ENCODE measurements around the gene RPL36A. TPM values are rescaled to one million over a fixed set of nuclear protein-coding genes. Genes with fewer than 3 reads are reported as not detected.

RPL36A gene
- total RNA-seq, 1 donor from 2014 or later: 185 TPM

- H3K9me3 ChIP-seq (ENCODE audit: insufficient read depth, low read depth, low read length): no peaks in the 10 kb centered on the region
- H2AFZ ChIP-seq (ENCODE audit: low read depth, low read length): no peak overlapping the region
- H3K27me3 ChIP-seq (ENCODE audit: insufficient read depth, low read length): no peaks in the 10 kb centered on the region
- no peak overlapping the region for H3K9ac ChIP-seq (ENCODE audit: low read length)
- H3K4me1 Mint-ChIP-seq (ENCODE audit: low read depth, unreplicated experiment): peaks cover under 1% of the 10 kb centered on the region
- H3K9me3 Mint-ChIP-seq (ENCODE audit: unreplicated experiment): no peaks in the 10 kb centered on the region
- H3K36me3 Mint-ChIP-seq (ENCODE audit: low read depth, unreplicated experiment): no peaks in the 10 kb centered on the region
- H3K4me3 Mint-ChIP-seq (ENCODE audit: unreplicated experiment): no peak overlapping the region
- H3K4me3 ChIP-seq (ENCODE audit: insufficient read depth, low read depth, low read length): no peak overlapping the region
- DNase-seq (ENCODE audit: low read depth) (no peak), FAIRE-seq (no peak)
- H3K27ac ChIP-seq (ENCODE audit: low read depth, low read length): no peak overlapping the region
- no peaks in the 10 kb centered on the region for H3K4me1 ChIP-seq (ENCODE audit: insufficient read depth, low read length)
- no peak overlapping the region for H3K4me2 ChIP-seq (ENCODE audit: low read length)
- TF ChIP-seq, protein P1, sequence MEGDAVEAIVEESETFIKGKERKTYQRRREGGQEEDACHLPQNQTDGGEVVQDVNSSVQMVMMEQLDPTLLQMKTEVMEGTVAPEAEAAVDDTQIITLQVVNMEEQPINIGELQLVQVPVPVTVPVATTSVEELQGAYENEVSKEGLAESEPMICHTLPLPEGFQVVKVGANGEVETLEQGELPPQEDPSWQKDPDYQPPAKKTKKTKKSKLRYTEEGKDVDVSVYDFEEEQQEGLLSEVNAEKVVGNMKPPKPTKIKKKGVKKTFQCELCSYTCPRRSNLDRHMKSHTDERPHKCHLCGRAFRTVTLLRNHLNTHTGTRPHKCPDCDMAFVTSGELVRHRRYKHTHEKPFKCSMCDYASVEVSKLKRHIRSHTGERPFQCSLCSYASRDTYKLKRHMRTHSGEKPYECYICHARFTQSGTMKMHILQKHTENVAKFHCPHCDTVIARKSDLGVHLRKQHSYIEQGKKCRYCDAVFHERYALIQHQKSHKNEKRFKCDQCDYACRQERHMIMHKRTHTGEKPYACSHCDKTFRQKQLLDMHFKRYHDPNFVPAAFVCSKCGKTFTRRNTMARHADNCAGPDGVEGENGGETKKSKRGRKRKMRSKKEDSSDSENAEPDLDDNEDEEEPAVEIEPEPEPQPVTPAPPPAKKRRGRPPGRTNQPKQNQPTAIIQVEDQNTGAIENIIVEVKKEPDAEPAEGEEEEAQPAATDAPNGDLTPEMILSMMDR (IDR thresholded peaks at IDR 0.05; ENCODE audit: insufficient read depth, low read depth, low read length): no peak
- no peak for TF ChIP-seq EZH2 (IDR thresholded peaks at IDR 0.05; ENCODE audit: insufficient read depth, low read length)
- peaks cover 7% of the 10 kb centered on the region for H4K20me1 ChIP-seq (ENCODE audit: insufficient read depth, low read length)
- no peak overlapping the region for H3K27ac Mint-ChIP-seq (ENCODE audit: unreplicated experiment)
- H3K36me3 ChIP-seq (ENCODE audit: insufficient read depth, low read length): peaks cover 11% of the 10 kb centered on the region
- H3K79me2 ChIP-seq (ENCODE audit: insufficient read depth, low read length): no peaks in the 10 kb centered on the region
- H3K27me3 Mint-ChIP-seq (ENCODE audit: low read depth, unreplicated experiment): no peaks in the 10 kb centered on the region
These were observed 7.9 kb downstream of the RPL36A start for GRCh38 chrX:101398694-101399093.

- no peak overlapping the region for H3K4me3 ChIP-seq (ENCODE audit: insufficient read depth, low read depth, low read length)
- H3K27ac ChIP-seq (ENCODE audit: low read depth, low read length): no peak overlapping the region
- TF ChIP-seq, protein P1 (IDR thresholded peaks at IDR 0.05; ENCODE audit: insufficient read depth, low read depth, low read length): no peak
- TF ChIP-seq EZH2 (IDR thresholded peaks at IDR 0.05; ENCODE audit: insufficient read depth, low read length): no peak
- H4K20me1 ChIP-seq (ENCODE audit: insufficient read depth, low read length): no peaks in the 10 kb centered on the region
- H3K27me3 Mint-ChIP-seq (ENCODE audit: low read depth, unreplicated experiment): no peaks in the 10 kb centered on the region
- H2AFZ ChIP-seq (ENCODE audit: low read depth, low read length): no peak overlapping the region
- H3K27me3 ChIP-seq (ENCODE audit: insufficient read depth, low read length): no peaks in the 10 kb centered on the region
- H3K4me3 Mint-ChIP-seq (ENCODE audit: unreplicated experiment): no peak overlapping the region
- H3K4me2 ChIP-seq (ENCODE audit: low read length): no peak overlapping the region
- H3K36me3 ChIP-seq (ENCODE audit: insufficient read depth, low read length): peaks cover 11% of the 10 kb centered on the region
- no peaks in the 10 kb centered on the region for H3K9me3 ChIP-seq (ENCODE audit: insufficient read depth, low read depth, low read length)
- FAIRE-seq (no peak), DNase-seq (ENCODE audit: low read depth) (no peak)
- no peaks in the 10 kb centered on the region for H3K4me1 Mint-ChIP-seq (ENCODE audit: low read depth, unreplicated experiment)
- no peaks in the 10 kb centered on the region for H3K4me1 ChIP-seq (ENCODE audit: insufficient read depth, low read length)
- H3K79me2 ChIP-seq (ENCODE audit: insufficient read depth, low read length): no peaks in the 10 kb centered on the region
- no peaks in the 10 kb centered on the region for H3K9me3 Mint-ChIP-seq (ENCODE audit: unreplicated experiment)
- H3K9ac ChIP-seq (ENCODE audit: low read length): no peak overlapping the region
- H3K27ac Mint-ChIP-seq (ENCODE audit: unreplicated experiment): no peak overlapping the region
- H3K36me3 Mint-ChIP-seq (ENCODE audit: low read depth, unreplicated experiment): no peaks in the 10 kb centered on the region
These were observed 9.0 kb downstream of the RPL36A start for GRCh38 chrX:101399825-101400224.

GRCh38 chrX:101407167-101407747 lies 16.4 kb downstream of the RPL36A start:
- Mint-ChIP-seq H3K4me3 (ENCODE audit: unreplicated experiment) (peak overlapping the region; percentile 99), H3K27ac (ENCODE audit: unreplicated experiment) (peak overlapping the region; percentile 98), H3K36me3 (ENCODE audit: low read depth, unreplicated experiment) (no peaks in the 10 kb centered on the region), H3K9me3 (ENCODE audit: unreplicated experiment) (no peaks in the 10 kb centered on the region), H3K27me3 (ENCODE audit: low read depth, unreplicated experiment) (no peaks in the 10 kb centered on the region), H3K4me1 (ENCODE audit: low read depth, unreplicated experiment) (peaks cover 6% of the 10 kb centered on the region)
- peak overlapping the region; percentile 100 for H3K9ac ChIP-seq (ENCODE audit: low read length)
- peaks cover 3% of the 10 kb centered on the region for H3K36me3 ChIP-seq (ENCODE audit: insufficient read depth, low read length)
- peaks cover 59% of the 10 kb centered on the region for H3K79me2 ChIP-seq (ENCODE audit: insufficient read depth, low read length)
- TF ChIP-seq, protein P1 (IDR thresholded peaks at IDR 0.05; ENCODE audit: insufficient read depth, low read depth, low read length): no peak
- TF ChIP-seq EZH2 (IDR thresholded peaks at IDR 0.05; ENCODE audit: insufficient read depth, low read length): no peak
- H3K27me3 ChIP-seq (ENCODE audit: insufficient read depth, low read length): no peaks in the 10 kb centered on the region
- peaks cover 15% of the 10 kb centered on the region for H4K20me1 ChIP-seq (ENCODE audit: insufficient read depth, low read length)
- peak overlapping the region; percentile 95 for H3K4me3 ChIP-seq (ENCODE audit: insufficient read depth, low read depth, low read length)
- H2AFZ ChIP-seq (ENCODE audit: low read depth, low read length): peak overlapping the region; percentile 89
- no peak for FAIRE-seq
- peak overlapping the region; percentile 95 for H3K4me2 ChIP-seq (ENCODE audit: low read length)
- H3K27ac ChIP-seq (ENCODE audit: low read depth, low read length): peak overlapping the region; percentile 98
- H3K9me3 ChIP-seq (ENCODE audit: insufficient read depth, low read depth, low read length): no peaks in the 10 kb centered on the region
- peaks cover 6% of the 10 kb centered on the region for H3K4me1 ChIP-seq (ENCODE audit: insufficient read depth, low read length)
- DNase-seq (ENCODE audit: low read depth): no peak

Data from astrocyte (in vitro differentiated cells and primary cell).